Measurements from ENCODE around the gene FAM117B.
"Not testable (repeated sequence)": the region's sequence is repeated elsewhere in the genome, so short reads cannot be mapped to it uniquely, and the experiment has no call there.

FAM117B gene

GRCh38 chr2:202690321-202690900, 55.6 kb downstream of the FAM117B start:
- peak overlapping the region in 5 of 21 experiments; percentile 0 to 39 (median 10) for H3K27ac ChIP-seq
- no peak overlapping the region for H3K4me3 ChIP-seq

- Histone ChIP-seq H3K4me3 (no peak overlapping the region), H3K27ac (no peak overlapping the region)
Measured at GRCh38 chr2:202693503-202693902, 58.7 kb downstream of the FAM117B start.

GRCh38 chr2:202695166-202695565, 60.4 kb downstream of the FAM117B start:
- H3K4me3 ChIP-seq: no peak overlapping the region
- H3K27ac ChIP-seq: no peak overlapping the region

GRCh38 chr2:202700075-202700901, 65.5 kb downstream of the FAM117B start:
- Histone ChIP-seq H3K27ac (no peak overlapping the region), H3K4me3 (no peak overlapping the region)

GRCh38 chr2:202703091-202703490, 68.3 kb downstream of the FAM117B start:
- peak overlapping the region in 1 of 21 experiments; percentile 23 for H3K27ac ChIP-seq
- H3K4me3 ChIP-seq: no peak overlapping the region

- Histone ChIP-seq H3K4me3 (no peak overlapping the region), H3K27ac (no peak overlapping the region)
Measured at GRCh38 chr2:202704248-202704647, 69.5 kb downstream of the FAM117B start.

- H3K27ac ChIP-seq: no peak overlapping the region
- H3K4me3 ChIP-seq: no peak overlapping the region
Measured at GRCh38 chr2:202705446-202706020, 70.8 kb downstream of the FAM117B start.

- H3K4me3 ChIP-seq, H3K27ac ChIP-seq: not testable (repeated sequence)
Measured at GRCh38 chr2:202714971-202715935, 80.5 kb downstream of the FAM117B start.

GRCh38 chr2:202716114-202716718, 81.4 kb downstream of the FAM117B start:
- H3K27ac ChIP-seq: no peak overlapping the region
- H3K4me3 ChIP-seq: no peak overlapping the region

GRCh38 chr2:202716953-202717597, 82.3 kb downstream of the FAM117B start:
- H3K4me3 ChIP-seq: no peak overlapping the region
- H3K27ac ChIP-seq: no peak overlapping the region

- no peak overlapping the region for H3K4me3 ChIP-seq
Measured at GRCh38 chr2:202717598-202718310, 83.0 kb downstream of the FAM117B start.

GRCh38 chr2:202718614-202719013, 83.8 kb downstream of the FAM117B start:
- Histone ChIP-seq H3K27ac (no peak overlapping the region), H3K4me3 (no peak overlapping the region)

More at GRCh38 chr2:202717598-202718310, 83.0 kb downstream of the FAM117B start:
- H3K27ac ChIP-seq: peak overlapping the region in 1 of 21 experiments; percentile 15

- H3K27ac ChIP-seq: no peak overlapping the region
- no peak overlapping the region for H3K4me3 ChIP-seq
Measured at GRCh38 chr2:202720226-202720625, 85.5 kb downstream of the FAM117B start.

- Histone ChIP-seq H3K27ac (no peak overlapping the region), H3K4me3 (no peak overlapping the region)
Measured at GRCh38 chr2:202721621-202722020, 86.9 kb downstream of the FAM117B start.

- Histone ChIP-seq H3K27ac (no peak overlapping the region), H3K4me3 (no peak overlapping the region)
Measured at GRCh38 chr2:202723746-202724145, 89.0 kb downstream of the FAM117B start.

- Histone ChIP-seq H3K4me3 (no peak overlapping the region), H3K27ac (no peak overlapping the region)
Measured at GRCh38 chr2:202726070-202726469, 91.3 kb downstream of the FAM117B start.

- Histone ChIP-seq H3K4me3 (no peak overlapping the region), H3K27ac (no peak overlapping the region)
Measured at GRCh38 chr2:202736826-202737225, 102.1 kb downstream of the FAM117B start.

- no peak overlapping the region for H3K27ac ChIP-seq
- no peak overlapping the region for H3K4me3 ChIP-seq
Measured at GRCh38 chr2:202743613-202744012, 108.8 kb downstream of the FAM117B start.

Data from skin epidermis (tissue), 12 donors.